ENCODE results near the gene IFIT3. TPM values are rescaled to one million over a fixed set of nuclear protein-coding genes. Genes with fewer than 3 reads are reported as not detected.

The IFIT3 gene
- total RNA-seq, 2 donors from 2014 or later = 0.42 TPM; not detected in 1

DNA sequence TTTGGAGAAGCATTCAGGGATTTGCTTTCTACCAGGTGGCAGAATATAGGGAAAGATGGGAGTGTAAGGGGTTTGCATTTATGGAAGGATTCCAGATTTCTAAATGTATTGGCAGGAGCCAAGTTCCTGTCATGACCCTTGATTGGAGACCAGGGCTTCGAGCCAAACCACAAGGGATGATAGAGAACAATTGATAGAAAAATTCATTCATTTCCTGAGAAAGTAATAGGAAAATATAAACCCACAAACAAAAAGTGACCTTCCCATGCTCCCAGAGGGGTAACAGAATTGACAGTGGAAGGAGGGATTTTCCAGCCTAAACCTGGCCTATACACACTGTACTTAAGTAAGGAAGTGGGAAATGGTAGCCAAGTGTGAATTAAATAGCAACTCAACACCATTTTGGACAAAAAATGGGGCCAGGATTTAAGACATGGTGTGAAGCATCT, 48.4 kb upstream of the IFIT3 start:
- H3K4me1 ChIP-seq (ENCODE audit: control insufficient read depth, insufficient read depth, low read length) = peaks cover 11% of the 10 kb centered on the region
- peaks cover 53% of the 10 kb centered on the region for H3K4me1 Mint-ChIP-seq
- H3K27ac ChIP-seq (ENCODE audit: low read depth, low read length) = no peak overlapping the region
- H3K36me3 ChIP-seq (ENCODE audit: control insufficient read depth, insufficient read depth, low read length) = no peaks in the 10 kb centered on the region
- no peak overlapping the region for H3K9ac ChIP-seq (ENCODE audit: extremely low read depth, low read length, poor library complexity, severe bottlenecking)
- no peak overlapping the region for H3K4me3 Mint-ChIP-seq
- no peaks in the 10 kb centered on the region for H3K36me3 Mint-ChIP-seq (ENCODE audit: low read depth)
- TF ChIP-seq CTCF (conservative IDR thresholded peaks at IDR 0.05) = no peak
- H3K9me3 Mint-ChIP-seq = no peaks in the 10 kb centered on the region
- no peaks in the 10 kb centered on the region for H3K27me3 ChIP-seq (ENCODE audit: control insufficient read depth, insufficient read depth, low read length, poor library complexity, severe bottlenecking)
- H3K9me3 ChIP-seq (ENCODE audit: control insufficient read depth, low read length) = no peaks in the 10 kb centered on the region
- H3K27ac Mint-ChIP-seq = no peak overlapping the region
- no peak overlapping the region for H3K4me3 ChIP-seq (ENCODE audit: low read length)
- no peaks in the 10 kb centered on the region for H3K27me3 Mint-ChIP-seq (ENCODE audit: insufficient read depth)
- no peak for DNase-seq
- 100% methylated on average over 1 of the region's 1 CpG; no CpG with 5 or more reads in 1 of the 2 experiments for WGBS, 2 experiments (ENCODE audit: insufficient coverage in 1 of 2, insufficient read length in 1 of 2)

GRCh38 chr10:89280508-89280907, 47.3 kb upstream of the IFIT3 start:
- Histone ChIP-seq H3K9ac (ENCODE audit: extremely low read depth, low read length, poor library complexity, severe bottlenecking) (no peak overlapping the region), H3K9me3 (ENCODE audit: control insufficient read depth, low read length) (no peaks in the 10 kb centered on the region), H3K36me3 (ENCODE audit: control insufficient read depth, insufficient read depth, low read length) (no peaks in the 10 kb centered on the region), H3K4me1 (ENCODE audit: control insufficient read depth, insufficient read depth, low read length) (peaks cover 5% of the 10 kb centered on the region), H3K4me3 (ENCODE audit: low read length) (no peak overlapping the region), H3K27ac (ENCODE audit: low read depth, low read length) (no peak overlapping the region), H3K27me3 (ENCODE audit: control insufficient read depth, insufficient read depth, low read length, poor library complexity, severe bottlenecking) (no peaks in the 10 kb centered on the region)
- WGBS, 2 experiments (ENCODE audit: insufficient coverage in 1 of 2, insufficient read length in 1 of 2) = 80 to 98% methylated on average over 1 to 3 of the region's 3 CpGs
- Mint-ChIP-seq H3K27me3 (ENCODE audit: insufficient read depth) (no peaks in the 10 kb centered on the region), H3K4me1 (peaks cover 51% of the 10 kb centered on the region), H3K36me3 (ENCODE audit: low read depth) (no peaks in the 10 kb centered on the region), H3K9me3 (peaks cover 6% of the 10 kb centered on the region), H3K4me3 (no peak overlapping the region), H3K27ac (no peak overlapping the region)
- no peak for TF ChIP-seq CTCF (conservative IDR thresholded peaks at IDR 0.05)
- DNase-seq = no peak

DNA sequence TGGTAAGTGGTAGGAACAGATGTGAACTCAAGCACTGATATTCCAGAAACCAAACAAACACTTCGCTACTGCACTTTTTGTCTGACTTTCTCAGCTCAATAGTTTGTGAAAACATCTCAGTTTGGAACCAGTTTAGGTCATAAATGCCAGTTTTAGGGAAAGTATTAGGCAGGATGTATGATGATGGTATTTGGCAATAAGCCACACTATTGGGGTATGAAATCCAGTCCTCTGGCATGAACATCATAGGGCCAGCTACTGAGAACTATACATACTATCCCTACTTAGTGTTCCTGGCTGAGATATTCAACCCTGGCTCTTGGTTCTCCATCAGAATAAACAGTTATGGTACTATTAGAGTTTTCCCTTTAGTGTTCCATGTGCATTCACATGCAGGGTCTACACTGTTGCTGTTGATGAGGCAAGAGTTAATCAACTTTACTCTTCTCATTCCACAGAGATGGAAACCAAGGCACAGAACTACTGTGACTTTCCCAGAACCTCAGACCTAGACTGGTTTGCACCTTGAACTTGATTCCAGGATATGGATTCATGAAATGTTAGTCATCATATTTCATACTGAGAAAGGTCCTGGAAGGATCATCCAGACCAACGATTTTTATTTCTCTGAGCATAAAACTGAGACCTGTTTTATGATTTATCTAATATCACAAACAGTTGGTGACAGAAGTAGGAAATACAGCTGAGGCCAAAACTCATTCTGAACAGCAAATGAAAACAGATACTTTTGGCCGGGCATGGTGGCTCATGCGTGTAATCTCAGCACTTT, 46.0 kb upstream of the IFIT3 start:
- H3K4me1 ChIP-seq (ENCODE audit: control insufficient read depth, insufficient read depth, low read length) = peaks cover 5% of the 10 kb centered on the region
- no peak overlapping the region for H3K9ac ChIP-seq (ENCODE audit: extremely low read depth, low read length, poor library complexity, severe bottlenecking)
- Mint-ChIP-seq H3K4me1 (peaks cover 45% of the 10 kb centered on the region), H3K27ac (no peak overlapping the region), H3K27me3 (ENCODE audit: insufficient read depth) (no peaks in the 10 kb centered on the region), H3K36me3 (ENCODE audit: low read depth) (peaks cover 8% of the 10 kb centered on the region), H3K9me3 (peaks cover 19% of the 10 kb centered on the region), H3K4me3 (no peak overlapping the region)
- no peak overlapping the region for H3K4me3 ChIP-seq (ENCODE audit: low read length)
- H3K27me3 ChIP-seq (ENCODE audit: control insufficient read depth, insufficient read depth, low read length, poor library complexity, severe bottlenecking) = no peaks in the 10 kb centered on the region
- H3K9me3 ChIP-seq (ENCODE audit: control insufficient read depth, low read length) = no peaks in the 10 kb centered on the region
- no peak for TF ChIP-seq CTCF (conservative IDR thresholded peaks at IDR 0.05)
- no peak for DNase-seq
- WGBS, 2 experiments (ENCODE audit: insufficient coverage in 1 of 2, insufficient read length in 1 of 2) = 87% methylated on average over 2 to 4 of the region's 4 CpGs
- H3K27ac ChIP-seq (ENCODE audit: low read depth, low read length) = no peak overlapping the region
- no peaks in the 10 kb centered on the region for H3K36me3 ChIP-seq (ENCODE audit: control insufficient read depth, insufficient read depth, low read length)
